Left renal pelvis (tissue), 4 donors: ENCODE data around the gene RNF144B. TPM values are rescaled to one million over a fixed set of nuclear protein-coding genes. Genes with fewer than 3 reads are reported as not detected.

ENCODE experiments used
- DNase-seq, 4 donors: peaks; one replicate each; pipeline ENCODE4 v3.0.0-alpha.2; 2013; ENCODE audit warnings: low read depth in 4 of 4, low spot score in 3 of 4
- polyA plus RNA-seq, 4 donors: library from polyadenylated mRNA; unstranded; fragments of 120-200 nt; gene quantifications; one replicate each; pipeline ENCODE4 v1.2.1, GENCODE V29; 2013; ENCODE audit not compliant: insufficient read length in 4 of 4

RNF144B gene
- polyA plus RNA-seq, 4 donors = 1.7 to 19.5 (median 18.7) TPM

- no peak for DNase-seq
Measured at GRCh38 chr6:18506382-18507017, 119.3 kb downstream of the RNF144B start.

GRCh38 chr6:18507018-18507415 is 119.9 kb downstream of the RNF144B start:
- DNase-seq = peak in 1 of 4 donors; percentile 19

GRCh38 chr6:18507561-18507960 is 120.4 kb downstream of the RNF144B start:
- DNase-seq = no peak

- no peak for DNase-seq
Measured at GRCh38 chr6:18509871-18510643, 122.9 kb downstream of the RNF144B start.

- no peak for DNase-seq
Measured at GRCh38 chr6:18510644-18511033, 123.5 kb downstream of the RNF144B start.

GRCh38 chr6:18511211-18511610 is 124.1 kb downstream of the RNF144B start:
- DNase-seq = no peak

- no peak for DNase-seq
Measured at GRCh38 chr6:18513253-18513798, 126.2 kb downstream of the RNF144B start.

- no peak for DNase-seq
Measured at GRCh38 chr6:18514180-18514579, 127.0 kb downstream of the RNF144B start.

GRCh38 chr6:18515767-18516166 is 128.6 kb downstream of the RNF144B start:
- no peak for DNase-seq

Other genes starting within 250 kb of the RNF144B start
- 10 to 100 TPM in 3 of 4 donors, 1 to 10 TPM in 1; 6.3 to 28.9 (median 25.1) TPM for gene TPMT, start 232.3 kb upstream of the RNF144B start, polyA plus RNA-seq
- 10 to 100 TPM; 17.3 to 22.9 (median 19.5) TPM for gene KDM1B, start 231.9 kb upstream of the RNF144B start, polyA plus RNA-seq
- gene DEK, start 122.8 kb upstream of the RNF144B start, polyA plus RNA-seq = 100 to 1,000 TPM; 190 to 256 (median 209) TPM